WTC11 (cell line): ENCODE measurements around the gene SMIM17.

ENCODE experiments used
- CREM ChIP-seq: sonication (generic); formaldehyde crosslinking; IDR thresholded peaks from 2 replicates; pipeline ENCODE4 v1.8.1; 2022; ENCODE audit warnings: mild to moderate bottlenecking, missing genetic modification reagents, moderate library complexity
- ELF4 ChIP-seq: sonication (generic); formaldehyde crosslinking; IDR thresholded peaks from 2 replicates; pipeline ENCODE4 v1.8.1; 2022; ENCODE audit warnings: low read depth, mild to moderate bottlenecking, moderate library complexity, missing genetic modification reagents
- FOXJ3 ChIP-seq: sonication (generic); formaldehyde crosslinking; IDR thresholded peaks from 2 replicates; pipeline ENCODE4 v1.9.0; 2021; ENCODE audit warnings: missing genetic modification reagents, mild to moderate bottlenecking, borderline replicate concordance
- JUN ChIP-seq: sonication (generic); formaldehyde crosslinking; IDR thresholded peaks from 2 replicates; pipeline ENCODE4 v1.8.0; 2023; ENCODE audit warnings: mild to moderate bottlenecking, missing genetic modification reagents
- RELA ChIP-seq: sonication (generic); formaldehyde crosslinking; IDR thresholded peaks from 2 replicates; pipeline ENCODE4 v1.8.1; 2022; ENCODE audit warnings: missing genetic modification reagents, mild to moderate bottlenecking, borderline replicate concordance
- SP1 ChIP-seq: sonication (generic); formaldehyde crosslinking; conservative IDR thresholded peaks from 2 replicates; pipeline ENCODE4 v1.8.1; 2022; ENCODE audit warnings: missing genetic modification reagents
- TEAD4 ChIP-seq: sonication (generic); formaldehyde crosslinking; IDR thresholded peaks from 2 replicates; pipeline ENCODE4 v1.8.0; 2022; ENCODE audit warnings: mild to moderate bottlenecking, missing genetic modification reagents
- ZNF121 ChIP-seq: sonication (generic); formaldehyde crosslinking; IDR thresholded peaks from 2 replicates; pipeline ENCODE4 v1.8.0; 2023; ENCODE audit warnings: missing genetic modification reagents
- ZNF219 ChIP-seq: sonication (generic); formaldehyde crosslinking; IDR thresholded peaks from 2 replicates; pipeline ENCODE4 v1.8.0; 2023; ENCODE audit warnings: missing genetic modification reagents, mild to moderate bottlenecking, borderline replicate concordance
- TF ChIP-seq, protein P1 (sequence below): sonication (generic); formaldehyde crosslinking; conservative IDR thresholded peaks from 2 replicates; pipeline ENCODE4 v1.8.1; 2022; ENCODE audit warnings: mild to moderate bottlenecking, missing genetic modification reagents
- TF ChIP-seq, protein P2 (sequence below): fragments of 200-600 bp; IDR thresholded peaks from 2 replicates; pipeline ENCODE4 v1.8.0; 2022; ENCODE audit warnings: antibody characterized with exemption
- TF ChIP-seq, protein P3 (sequence below): sonication (generic); formaldehyde crosslinking; IDR thresholded peaks from 2 replicates; pipeline ENCODE4 v1.8.1; 2023; ENCODE audit warnings: mild to moderate bottlenecking, missing genetic modification reagents, borderline replicate concordance
- TF ChIP-seq, protein P4 (sequence below): sonication (generic); formaldehyde crosslinking; IDR thresholded peaks from 2 replicates; pipeline ENCODE4 v1.8.1; 2023; ENCODE audit warnings: mild to moderate bottlenecking, missing genetic modification reagents, moderate library complexity

DNA sequence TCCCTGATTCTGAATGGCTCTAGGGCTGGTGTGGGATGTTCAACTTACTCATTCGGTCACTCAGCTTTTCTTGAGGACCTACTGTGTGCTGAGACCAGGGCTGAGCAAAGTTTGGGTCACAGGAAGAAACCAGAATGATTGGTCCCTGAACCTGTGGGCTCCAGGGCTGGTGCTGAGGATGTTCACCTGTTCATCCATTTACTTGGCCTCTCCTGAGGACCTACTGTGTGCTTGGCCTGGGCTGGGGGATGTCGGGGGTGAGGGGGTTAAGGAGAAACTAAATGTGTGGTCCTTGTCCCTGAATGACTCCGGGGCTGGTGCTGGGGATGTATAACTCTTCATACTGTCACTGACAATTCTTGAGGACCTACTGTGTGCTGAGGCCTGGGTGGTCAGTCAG is 18.3 kb downstream of the SMIM17 start:
- TF ChIP-seq ELF4 (CRISPR knock-in tag) = no peak
- TF ChIP-seq, protein P1, sequence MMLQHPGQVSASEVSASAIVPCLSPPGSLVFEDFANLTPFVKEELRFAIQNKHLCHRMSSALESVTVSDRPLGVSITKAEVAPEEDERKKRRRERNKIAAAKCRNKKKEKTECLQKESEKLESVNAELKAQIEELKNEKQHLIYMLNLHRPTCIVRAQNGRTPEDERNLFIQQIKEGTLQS = no peak
- no peak for TF ChIP-seq TEAD4
- TF ChIP-seq, protein P2, sequence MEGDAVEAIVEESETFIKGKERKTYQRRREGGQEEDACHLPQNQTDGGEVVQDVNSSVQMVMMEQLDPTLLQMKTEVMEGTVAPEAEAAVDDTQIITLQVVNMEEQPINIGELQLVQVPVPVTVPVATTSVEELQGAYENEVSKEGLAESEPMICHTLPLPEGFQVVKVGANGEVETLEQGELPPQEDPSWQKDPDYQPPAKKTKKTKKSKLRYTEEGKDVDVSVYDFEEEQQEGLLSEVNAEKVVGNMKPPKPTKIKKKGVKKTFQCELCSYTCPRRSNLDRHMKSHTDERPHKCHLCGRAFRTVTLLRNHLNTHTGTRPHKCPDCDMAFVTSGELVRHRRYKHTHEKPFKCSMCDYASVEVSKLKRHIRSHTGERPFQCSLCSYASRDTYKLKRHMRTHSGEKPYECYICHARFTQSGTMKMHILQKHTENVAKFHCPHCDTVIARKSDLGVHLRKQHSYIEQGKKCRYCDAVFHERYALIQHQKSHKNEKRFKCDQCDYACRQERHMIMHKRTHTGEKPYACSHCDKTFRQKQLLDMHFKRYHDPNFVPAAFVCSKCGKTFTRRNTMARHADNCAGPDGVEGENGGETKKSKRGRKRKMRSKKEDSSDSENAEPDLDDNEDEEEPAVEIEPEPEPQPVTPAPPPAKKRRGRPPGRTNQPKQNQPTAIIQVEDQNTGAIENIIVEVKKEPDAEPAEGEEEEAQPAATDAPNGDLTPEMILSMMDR = no peak
- no peak for TF ChIP-seq SP1 (CRISPR knock-in tag)
- no peak for TF ChIP-seq ZNF121 (CRISPR knock-in tag)
- TF ChIP-seq ZNF219 (CRISPR knock-in tag) = no peak
- no peak for TF ChIP-seq RELA (CRISPR knock-in tag)
- TF ChIP-seq CREM (CRISPR knock-in tag) = no peak
- TF ChIP-seq, protein P3, sequence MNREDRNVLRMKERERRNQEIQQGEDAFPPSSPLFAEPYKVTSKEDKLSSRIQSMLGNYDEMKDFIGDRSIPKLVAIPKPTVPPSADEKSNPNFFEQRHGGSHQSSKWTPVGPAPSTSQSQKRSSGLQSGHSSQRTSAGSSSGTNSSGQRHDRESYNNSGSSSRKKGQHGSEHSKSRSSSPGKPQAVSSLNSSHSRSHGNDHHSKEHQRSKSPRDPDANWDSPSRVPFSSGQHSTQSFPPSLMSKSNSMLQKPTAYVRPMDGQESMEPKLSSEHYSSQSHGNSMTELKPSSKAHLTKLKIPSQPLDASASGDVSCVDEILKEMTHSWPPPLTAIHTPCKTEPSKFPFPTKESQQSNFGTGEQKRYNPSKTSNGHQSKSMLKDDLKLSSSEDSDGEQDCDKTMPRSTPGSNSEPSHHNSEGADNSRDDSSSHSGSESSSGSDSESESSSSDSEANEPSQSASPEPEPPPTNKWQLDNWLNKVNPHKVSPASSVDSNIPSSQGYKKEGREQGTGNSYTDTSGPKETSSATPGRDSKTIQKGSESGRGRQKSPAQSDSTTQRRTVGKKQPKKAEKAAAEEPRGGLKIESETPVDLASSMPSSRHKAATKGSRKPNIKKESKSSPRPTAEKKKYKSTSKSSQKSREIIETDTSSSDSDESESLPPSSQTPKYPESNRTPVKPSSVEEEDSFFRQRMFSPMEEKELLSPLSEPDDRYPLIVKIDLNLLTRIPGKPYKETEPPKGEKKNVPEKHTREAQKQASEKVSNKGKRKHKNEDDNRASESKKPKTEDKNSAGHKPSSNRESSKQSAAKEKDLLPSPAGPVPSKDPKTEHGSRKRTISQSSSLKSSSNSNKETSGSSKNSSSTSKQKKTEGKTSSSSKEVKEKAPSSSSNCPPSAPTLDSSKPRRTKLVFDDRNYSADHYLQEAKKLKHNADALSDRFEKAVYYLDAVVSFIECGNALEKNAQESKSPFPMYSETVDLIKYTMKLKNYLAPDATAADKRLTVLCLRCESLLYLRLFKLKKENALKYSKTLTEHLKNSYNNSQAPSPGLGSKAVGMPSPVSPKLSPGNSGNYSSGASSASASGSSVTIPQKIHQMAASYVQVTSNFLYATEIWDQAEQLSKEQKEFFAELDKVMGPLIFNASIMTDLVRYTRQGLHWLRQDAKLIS (CRISPR knock-in tag) = no peak
- TF ChIP-seq, protein P4, sequence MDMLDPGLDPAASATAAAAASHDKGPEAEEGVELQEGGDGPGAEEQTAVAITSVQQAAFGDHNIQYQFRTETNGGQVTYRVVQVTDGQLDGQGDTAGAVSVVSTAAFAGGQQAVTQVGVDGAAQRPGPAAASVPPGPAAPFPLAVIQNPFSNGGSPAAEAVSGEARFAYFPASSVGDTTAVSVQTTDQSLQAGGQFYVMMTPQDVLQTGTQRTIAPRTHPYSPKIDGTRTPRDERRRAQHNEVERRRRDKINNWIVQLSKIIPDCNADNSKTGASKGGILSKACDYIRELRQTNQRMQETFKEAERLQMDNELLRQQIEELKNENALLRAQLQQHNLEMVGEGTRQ (CRISPR knock-in tag) = no peak
- no peak for TF ChIP-seq JUN (CRISPR knock-in tag)
- no peak for TF ChIP-seq FOXJ3
